PFSK-1 (cell line): ENCODE measurements around the gene ZNF354C.

Experiments used
- FOXP2 ChIP-seq: optimal IDR thresholded peaks from 2 replicates; pipeline ENCODE3; 2011; ENCODE audit warnings: borderline replicate concordance, control low read depth, inconsistent platforms; ENCODE audit not compliant: insufficient read depth; ENCODE audit errors: extremely low read length, extremely low read depth
- POLR2AphosphoS5 ChIP-seq: IDR thresholded peaks from 2 replicates; pipeline ENCODE4 v1.6.1; 2012; ENCODE audit warnings: low read depth, mild to moderate bottlenecking, control low read depth, low read length, moderate library complexity
- REST ChIP-seq, 2 experiments: IDR thresholded peaks; 2 replicates each; pipeline versions ENCODE4 v1.6.1 to v1.8.0; 2011 to 2012; ENCODE audit warnings: low read depth in 2 of 2, low read length in 2 of 2, control low read depth in 1 of 2, inconsistent platforms in 1 of 2, mild to moderate bottlenecking in 1 of 2, moderate library complexity in 1 of 2; ENCODE audit not compliant: insufficient read depth in 1 of 2
- SIN3A ChIP-seq: IDR thresholded peaks from 2 replicates; pipeline ENCODE4 v1.6.1; 2012; ENCODE audit warnings: mild to moderate bottlenecking, low read length, moderate library complexity, borderline replicate concordance; ENCODE audit not compliant: insufficient read depth
- TAF1 ChIP-seq: IDR thresholded peaks from 2 replicates; pipeline ENCODE4 v1.6.1; 2012; ENCODE audit warnings: low read length, control low read depth, borderline replicate concordance; ENCODE audit not compliant: insufficient read depth

Gene ZNF354C

GRCh38 chr5:179119415-179120170 is 59.4 kb downstream of the ZNF354C start:
- TF ChIP-seq REST (IDR thresholded peaks at IDR 0.05; ENCODE audit: insufficient read depth in 1 of 2, low read depth in 2 of 2, low read length in 2 of 2) (no peak), TAF1 (no peak), FOXP2 (no peak)

- TF ChIP-seq POLR2AphosphoS5 (no peak), FOXP2 (no peak), REST (IDR thresholded peaks at IDR 0.05; ENCODE audit: insufficient read depth in 1 of 2, low read depth in 2 of 2, low read length in 2 of 2) (no peak), SIN3A (no peak), TAF1 (no peak)
Measured at GRCh38 chr5:179120421-179120861, 60.3 kb downstream of the ZNF354C start.

- TF ChIP-seq POLR2AphosphoS5 (no peak), TAF1 (no peak), FOXP2 (no peak), SIN3A (no peak), REST (IDR thresholded peaks at IDR 0.05; ENCODE audit: insufficient read depth in 1 of 2, low read depth in 2 of 2, low read length in 2 of 2) (no peak)
Measured at GRCh38 chr5:179120951-179121666, 60.9 kb downstream of the ZNF354C start.

GRCh38 chr5:179121667-179122111 is 61.5 kb downstream of the ZNF354C start:
- TF ChIP-seq POLR2AphosphoS5 (no peak), FOXP2 (no peak), REST (IDR thresholded peaks at IDR 0.05; ENCODE audit: insufficient read depth in 1 of 2, low read depth in 2 of 2, low read length in 2 of 2) (no peak), SIN3A (no peak), TAF1 (no peak)
